Activated T-cell treated with anti-CD3 and anti-CD28 coated beads, Interleukin-2, amount 50 U/mL, for 72 hours (primary cell): ENCODE measurements around the gene NSG2. TPM values are rescaled to one million over a fixed set of nuclear protein-coding genes. Genes with fewer than 3 reads are reported as not detected.
A peak's percentile ranks its signal among the peaks of the same experiment; 100 is the strongest.
"Not testable (repeated sequence)": the region's sequence is repeated elsewhere in the genome, so short reads cannot be mapped to it uniquely, and the experiment has no call there.

Experiments used
- ATAC-seq, 2 donors: fragments of 150-1000 bp; cut with Tn5 transposase; replicated peaks in 1 of 2; 2 replicates each; pipeline ENCODE4 v1.10.0; 2021; ENCODE audit warnings: moderate library complexity in 2 of 2, mild to moderate bottlenecking in 1 of 2
- DNase-seq, 2 donors: peaks; one replicate each; pipeline ENCODE4 v3.0.0; 2021 to 2022; ENCODE audit warnings: mixed read lengths in 1 of 2
- H3K27ac Mint-ChIP-seq: one replicate; pipeline ENCODE4 v1.8.0; 2022; ENCODE audit warnings: mild to moderate bottlenecking, moderate library complexity, mixed read lengths
- H3K27me3 Mint-ChIP-seq: one replicate; pipeline ENCODE4 v1.8.0; 2022; ENCODE audit warnings: low read depth, mixed read lengths
- H3K36me3 Mint-ChIP-seq, 2 donors: one replicate each; pipeline ENCODE4 v1.8.0; 2022; ENCODE audit warnings: mixed read lengths in 2 of 2, mild to moderate bottlenecking in 1 of 2; ENCODE audit not compliant: insufficient read depth in 2 of 2
- H3K4me1 Mint-ChIP-seq: one replicate; pipeline ENCODE4 v1.8.0; 2022; ENCODE audit warnings: low read depth, mixed read lengths
- H3K4me3 Mint-ChIP-seq, 2 donors: one replicate each; pipeline ENCODE4 v1.8.0; 2022; ENCODE audit warnings: mild to moderate bottlenecking in 2 of 2, mixed read lengths in 2 of 2, moderate library complexity in 2 of 2
- H3K9me3 Mint-ChIP-seq, 2 donors: one replicate each; pipeline ENCODE4 v1.8.0; 2022; ENCODE audit warnings: mixed read lengths in 2 of 2
- total RNA-seq, 2 donors: library from RNA; stranded (reverse); gene quantifications; one replicate each; pipeline ENCODE4 v1.2.3, GENCODE V29; 2022

The NSG2 gene
- total RNA-seq: not detected

- Mint-ChIP-seq H3K27me3 (peaks cover 21% of the 10 kb centered on the region), H3K4me3 (no peak within 1 kb of the TSS), H3K27ac (no peak within 1 kb of the TSS), H3K36me3 (no peaks in the 10 kb centered on the region), H3K4me1 (no peaks in the 10 kb centered on the region), H3K9me3 (no peaks in the 10 kb centered on the region)
- ATAC-seq (peak; percentile 74 to 78), DNase-seq (peak; percentile 36 to 43)
Measured at GRCh38 chr5:174045470-174046025, at the start of gene NSG2. Gene NSG2, plus strand, starts transcription at chr5:174045706. Its CDS starts 1,050 bp downstream, at chr5:174046756.

- H3K4me1 Mint-ChIP-seq: no peaks in the 10 kb centered on the region
- no peaks in the 10 kb centered on the region for H3K36me3 Mint-ChIP-seq
- H3K27ac Mint-ChIP-seq: no peak overlapping the region
- ATAC-seq (no peak), DNase-seq (no peak)
- H3K27me3 Mint-ChIP-seq: peaks cover 35% of the 10 kb centered on the region
- no peaks in the 10 kb centered on the region for H3K9me3 Mint-ChIP-seq
- H3K4me3 Mint-ChIP-seq: no peak overlapping the region
Measured at GRCh38 chr5:173997331-173997730, 48.2 kb upstream of the NSG2 start.

- Mint-ChIP-seq H3K9me3 (no peaks in the 10 kb centered on the region), H3K36me3 (no peaks in the 10 kb centered on the region), H3K4me1 (no peaks in the 10 kb centered on the region), H3K27ac (no peak overlapping the region), H3K27me3 (peaks cover 35% of the 10 kb centered on the region), H3K4me3 (no peak overlapping the region)
- no peak for ATAC-seq
- no peak for DNase-seq
Measured at GRCh38 chr5:173998531-173998930, 47.0 kb upstream of the NSG2 start.

- no peak for ATAC-seq
- peaks cover 35% of the 10 kb centered on the region for H3K27me3 Mint-ChIP-seq
- DNase-seq: no peak
- H3K9me3 Mint-ChIP-seq: no peaks in the 10 kb centered on the region
- no peaks in the 10 kb centered on the region for H3K4me1 Mint-ChIP-seq
- no peak overlapping the region for H3K27ac Mint-ChIP-seq
- no peaks in the 10 kb centered on the region for H3K36me3 Mint-ChIP-seq
- H3K4me3 Mint-ChIP-seq: no peak overlapping the region
Measured at GRCh38 chr5:174000076-174000475, 45.4 kb upstream of the NSG2 start.

- H3K27me3 Mint-ChIP-seq: peaks cover 22% of the 10 kb centered on the region
- no peak overlapping the region for H3K27ac Mint-ChIP-seq
- ATAC-seq (peak; percentile 64 to 98), DNase-seq (peak in 1 of 2 donors; percentile 8)
- H3K4me1 Mint-ChIP-seq: no peaks in the 10 kb centered on the region
- no peak overlapping the region for H3K4me3 Mint-ChIP-seq
- no peaks in the 10 kb centered on the region for H3K9me3 Mint-ChIP-seq
- H3K36me3 Mint-ChIP-seq: no peaks in the 10 kb centered on the region
Measured at GRCh38 chr5:174003795-174004194, 41.7 kb upstream of the NSG2 start.

- no peaks in the 10 kb centered on the region for H3K36me3 Mint-ChIP-seq
- no peaks in the 10 kb centered on the region for H3K4me1 Mint-ChIP-seq
- H3K4me3 Mint-ChIP-seq: no peak overlapping the region
- peaks cover 9% of the 10 kb centered on the region for H3K27me3 Mint-ChIP-seq
- H3K9me3 Mint-ChIP-seq: no peaks in the 10 kb centered on the region
- no peak overlapping the region for H3K27ac Mint-ChIP-seq
- ATAC-seq (no peak), DNase-seq (no peak)
Measured at GRCh38 chr5:174008922-174009321, 36.6 kb upstream of the NSG2 start.

GRCh38 chr5:174010365-174010764, 35.1 kb upstream of the NSG2 start:
- Mint-ChIP-seq H3K27me3 (peaks cover 9% of the 10 kb centered on the region), H3K36me3 (no peaks in the 10 kb centered on the region), H3K4me1 (no peaks in the 10 kb centered on the region), H3K27ac (no peak overlapping the region), H3K9me3 (peaks cover 0 to 1% of the 10 kb centered on the region in 2 donors), H3K4me3 (no peak overlapping the region)
- no peak for DNase-seq
- no peak for ATAC-seq

GRCh38 chr5:174011441-174011840, 34.1 kb upstream of the NSG2 start:
- H3K9me3 Mint-ChIP-seq: peaks cover 0 to 1% of the 10 kb centered on the region in 2 donors
- no peak for ATAC-seq
- no peak overlapping the region for H3K4me3 Mint-ChIP-seq
- H3K36me3 Mint-ChIP-seq: no peaks in the 10 kb centered on the region
- no peak for DNase-seq
- peaks cover 3% of the 10 kb centered on the region for H3K27me3 Mint-ChIP-seq
- H3K27ac Mint-ChIP-seq: no peak overlapping the region
- H3K4me1 Mint-ChIP-seq: no peaks in the 10 kb centered on the region

GRCh38 chr5:174020069-174020927, 25.2 kb upstream of the NSG2 start:
- not testable (repeated sequence) for H3K4me3 Mint-ChIP-seq, H3K4me1 Mint-ChIP-seq, ATAC-seq, H3K36me3 Mint-ChIP-seq, H3K9me3 Mint-ChIP-seq, H3K27ac Mint-ChIP-seq
- peak; percentile 14 to 22 for DNase-seq
- peaks cover 39% of the 10 kb centered on the region for H3K27me3 Mint-ChIP-seq

- H3K36me3 Mint-ChIP-seq: peaks cover 0 to 2% of the 10 kb centered on the region in 2 donors
- H3K27me3 Mint-ChIP-seq: peaks cover 44% of the 10 kb centered on the region
- no peak overlapping the region for H3K4me3 Mint-ChIP-seq
- H3K27ac Mint-ChIP-seq: no peak overlapping the region
- no peak for ATAC-seq
- DNase-seq: no peak
- H3K9me3 Mint-ChIP-seq: peaks cover 0 to 5% of the 10 kb centered on the region in 2 donors
- no peaks in the 10 kb centered on the region for H3K4me1 Mint-ChIP-seq
Measured at GRCh38 chr5:174020928-174021304, 24.6 kb upstream of the NSG2 start.

GRCh38 chr5:174022384-174023095, 23.0 kb upstream of the NSG2 start:
- no peak overlapping the region for H3K4me3 Mint-ChIP-seq
- no peak overlapping the region for H3K27ac Mint-ChIP-seq
- H3K36me3 Mint-ChIP-seq: peaks cover 0 to 2% of the 10 kb centered on the region in 2 donors
- H3K27me3 Mint-ChIP-seq: peaks cover 53% of the 10 kb centered on the region
- DNase-seq (no peak), ATAC-seq (no peak)
- H3K9me3 Mint-ChIP-seq: peaks cover 0 to 5% of the 10 kb centered on the region in 2 donors
- H3K4me1 Mint-ChIP-seq: no peaks in the 10 kb centered on the region

GRCh38 chr5:174030286-174030685, 15.2 kb upstream of the NSG2 start:
- peaks cover 14 to 19% of the 10 kb centered on the region in 2 donors for H3K9me3 Mint-ChIP-seq
- peaks cover 19% of the 10 kb centered on the region for H3K27me3 Mint-ChIP-seq
- no peak overlapping the region for H3K27ac Mint-ChIP-seq
- no peak for DNase-seq
- H3K36me3 Mint-ChIP-seq: peaks cover 2 to 8% of the 10 kb centered on the region in 2 donors
- H3K4me1 Mint-ChIP-seq: no peaks in the 10 kb centered on the region
- H3K4me3 Mint-ChIP-seq: no peak overlapping the region
- ATAC-seq: no peak
